HG03108 (cell line): Measurements from ENCODE around the gene SEZ6.

Experiments
- ATAC-seq: cut with Tn5 transposase; IDR thresholded peaks from one replicate; pipeline ENCODE4 v1.9.1; 2021; ENCODE audit warnings: moderate library complexity; ENCODE audit not compliant: unreplicated experiment

Gene SEZ6

DNA sequence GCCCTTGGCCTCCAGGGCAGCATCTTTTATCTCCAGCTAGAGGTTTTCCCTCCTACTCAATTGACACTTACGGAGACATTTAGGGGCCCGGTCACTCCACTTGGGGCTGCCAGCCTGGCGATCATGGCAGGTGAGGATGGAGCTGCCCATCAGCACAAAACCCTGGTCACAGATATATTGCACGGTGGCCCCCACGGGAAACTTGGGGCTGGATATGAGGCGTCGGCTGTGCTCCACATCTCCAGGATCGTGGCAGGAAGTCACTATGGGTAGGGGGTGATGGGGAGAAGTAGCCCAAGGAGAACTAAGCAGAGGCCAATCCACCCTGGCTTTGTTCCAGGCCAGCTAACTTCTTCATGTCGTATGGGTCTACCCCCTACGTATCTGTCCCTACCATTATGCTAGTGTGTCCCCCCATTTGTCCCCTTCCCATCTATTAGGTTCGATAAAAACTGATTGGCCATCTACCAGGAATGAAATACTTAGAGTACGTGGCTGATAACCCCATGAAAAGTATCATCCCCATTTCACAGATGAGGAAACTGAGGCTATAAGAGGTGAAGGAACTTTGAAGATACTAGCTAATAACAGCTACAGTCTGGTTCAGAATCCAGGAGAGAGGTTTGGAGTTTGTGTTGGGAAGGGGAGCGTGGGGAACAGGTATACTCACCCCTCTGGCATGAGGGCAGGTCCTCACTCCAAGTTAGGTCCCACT, 48.4 kb downstream of the SEZ6 start:
- no peak for ATAC-seq

DNA sequence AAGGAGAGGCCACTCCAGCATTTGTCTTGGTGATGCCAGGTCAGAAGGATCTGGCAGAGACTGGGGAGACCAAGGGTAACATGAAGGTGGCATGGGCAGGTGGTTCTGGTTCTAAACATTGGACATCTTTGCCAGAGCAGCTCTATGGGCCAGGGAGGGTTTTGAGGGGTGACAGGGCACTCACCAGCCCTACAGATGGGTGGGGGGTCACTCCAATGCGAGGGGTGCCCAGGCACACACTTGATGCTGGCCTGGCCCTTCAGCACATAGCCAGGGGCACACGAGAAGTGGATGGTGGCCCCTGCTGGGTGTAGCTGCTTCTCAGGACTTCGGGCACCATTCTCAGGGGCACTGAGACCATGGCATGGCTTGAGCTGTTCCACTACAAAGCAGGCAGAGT, 49.0 kb downstream of the SEZ6 start:
- no peak for ATAC-seq

DNA sequence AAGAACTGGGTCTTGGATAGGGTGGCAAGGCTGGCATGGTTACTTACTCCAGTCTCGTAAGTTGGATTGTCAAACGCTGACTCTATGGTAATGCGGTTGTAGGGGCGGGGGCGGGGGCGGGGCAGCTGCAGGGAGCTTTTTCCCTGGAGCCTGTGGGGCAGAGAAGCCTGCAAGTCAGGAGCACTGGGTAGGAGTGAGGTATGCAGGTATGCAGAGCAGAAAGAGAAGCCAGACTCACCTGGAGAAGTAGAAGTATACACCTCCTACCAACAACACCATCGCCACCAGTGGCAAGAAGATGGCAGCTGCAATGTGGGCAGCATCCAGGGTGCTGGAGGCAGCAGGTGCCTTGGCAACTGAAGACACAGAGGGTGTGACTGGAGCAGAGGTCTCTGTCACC, 49.7 kb downstream of the SEZ6 start:
- no peak for ATAC-seq

DNA sequence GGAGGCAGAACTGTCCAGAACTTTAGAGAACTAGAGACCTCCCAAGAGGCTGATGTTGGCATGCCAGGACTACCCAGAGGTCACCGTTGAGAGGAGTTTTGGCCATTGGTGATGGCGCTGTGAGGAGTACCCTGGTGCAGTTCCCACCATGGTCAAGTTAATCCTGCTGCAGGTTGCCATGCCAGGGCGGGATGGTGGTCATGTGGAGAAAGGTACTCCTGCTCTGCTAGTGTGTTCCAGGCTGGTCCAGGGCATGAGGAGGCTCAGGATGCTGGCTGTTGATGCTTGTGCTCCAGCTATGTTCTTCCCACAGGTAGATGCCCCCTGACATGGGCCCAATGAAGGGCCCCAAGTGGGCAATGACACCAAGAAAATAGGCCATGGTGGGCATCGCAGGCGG, 50.4 kb downstream of the SEZ6 start:
- ATAC-seq = no peak

DNA sequence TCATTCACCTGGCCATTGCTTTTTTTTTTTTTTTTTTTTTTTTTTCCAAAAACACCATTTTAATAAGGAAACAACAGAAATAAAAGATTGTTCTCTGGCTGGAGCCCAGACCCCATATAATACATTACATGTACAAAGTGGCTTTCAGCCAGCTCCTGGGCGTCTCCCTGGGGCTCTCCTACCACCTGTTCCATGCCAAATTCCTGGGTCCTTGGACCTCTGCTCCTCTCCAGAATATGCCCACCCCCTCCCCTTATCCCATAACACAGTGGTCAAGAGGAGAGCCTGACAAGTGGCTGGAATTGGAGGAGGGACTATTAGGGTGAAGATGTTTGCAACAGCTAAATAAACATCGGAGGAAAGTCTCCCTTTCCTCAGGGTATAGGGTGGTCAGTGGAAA, 50.9 kb downstream of the SEZ6 start:
- no peak for ATAC-seq

DNA sequence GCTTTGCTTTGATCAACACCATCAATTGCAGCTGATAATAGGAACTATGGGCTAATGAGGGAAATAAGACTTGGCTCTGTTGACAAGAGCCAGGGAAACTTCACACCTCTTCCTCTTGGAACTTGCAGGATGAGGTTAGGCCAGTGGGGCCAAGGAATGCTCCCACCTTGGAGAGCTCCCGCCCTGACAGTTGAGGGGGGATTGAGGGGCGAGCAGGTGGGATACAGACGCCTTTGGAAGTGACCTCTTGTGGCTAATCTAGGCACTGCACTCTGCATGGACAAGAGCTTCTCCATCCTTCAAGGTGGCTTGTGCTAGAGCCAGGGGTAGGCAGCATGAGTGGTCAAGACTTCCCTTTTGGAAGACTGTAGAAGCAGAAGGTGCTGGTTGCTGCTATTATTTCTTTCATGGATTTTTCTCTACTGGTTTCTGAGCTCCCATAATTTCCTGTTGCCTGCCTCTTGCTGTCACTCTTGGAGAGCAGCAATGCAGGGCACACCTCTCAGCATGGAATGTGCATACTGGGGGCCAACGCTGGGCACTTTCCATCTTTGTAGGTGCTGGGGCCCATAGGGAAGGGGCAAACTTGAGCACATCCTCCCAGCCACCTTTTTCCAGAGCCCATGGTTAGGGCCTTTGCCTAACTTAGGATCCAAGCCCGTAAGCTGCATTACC, 52.3 kb downstream of the SEZ6 start:
- no peak for ATAC-seq

DNA sequence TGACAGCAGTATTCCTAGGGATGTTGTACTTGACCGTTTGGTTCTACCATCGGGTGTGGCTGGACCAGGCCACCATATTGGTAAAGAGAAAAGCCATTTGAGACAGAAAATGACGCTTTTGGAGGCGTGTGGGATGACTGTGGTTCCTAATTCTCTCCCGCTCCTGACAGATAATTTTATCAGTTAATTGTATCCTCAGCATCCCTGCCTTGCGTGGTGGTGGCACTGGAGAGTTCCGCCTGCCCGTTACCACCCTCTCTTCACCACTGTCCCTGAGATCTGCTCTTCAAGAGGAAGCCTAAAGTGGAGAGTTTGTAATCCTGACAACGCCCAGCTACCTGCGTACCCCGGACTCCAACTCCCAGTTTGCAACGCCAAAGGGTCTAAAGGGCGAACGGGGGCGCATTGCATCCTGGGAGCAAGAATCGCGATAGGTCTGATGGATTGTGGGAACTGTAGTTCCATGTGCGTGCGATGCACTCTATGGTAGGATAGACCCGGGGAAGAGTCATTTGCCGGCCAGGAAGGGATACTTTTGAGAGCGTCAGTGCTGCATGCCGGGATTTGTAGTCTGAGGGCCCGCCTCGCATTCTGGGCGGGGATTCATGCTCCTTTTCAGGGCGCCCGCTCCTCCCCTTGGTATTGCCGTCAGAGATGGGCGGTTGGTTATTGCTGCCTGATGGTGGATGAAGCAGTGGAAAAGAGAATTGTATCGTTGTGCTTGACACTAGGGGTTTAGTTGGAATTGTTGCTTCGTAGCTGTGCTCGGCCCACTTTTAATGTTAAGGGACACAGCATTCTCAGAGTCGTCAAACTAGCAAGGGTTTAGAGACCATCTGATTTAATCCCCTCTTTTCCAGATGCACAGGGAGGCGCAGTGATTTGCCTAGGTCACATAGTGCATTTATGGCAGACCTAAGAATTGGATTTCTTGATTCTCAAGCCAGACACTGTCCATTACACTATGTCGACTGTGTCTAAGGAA, 53.5 kb downstream of the SEZ6 start:
- ATAC-seq = peak; percentile 54

DNA sequence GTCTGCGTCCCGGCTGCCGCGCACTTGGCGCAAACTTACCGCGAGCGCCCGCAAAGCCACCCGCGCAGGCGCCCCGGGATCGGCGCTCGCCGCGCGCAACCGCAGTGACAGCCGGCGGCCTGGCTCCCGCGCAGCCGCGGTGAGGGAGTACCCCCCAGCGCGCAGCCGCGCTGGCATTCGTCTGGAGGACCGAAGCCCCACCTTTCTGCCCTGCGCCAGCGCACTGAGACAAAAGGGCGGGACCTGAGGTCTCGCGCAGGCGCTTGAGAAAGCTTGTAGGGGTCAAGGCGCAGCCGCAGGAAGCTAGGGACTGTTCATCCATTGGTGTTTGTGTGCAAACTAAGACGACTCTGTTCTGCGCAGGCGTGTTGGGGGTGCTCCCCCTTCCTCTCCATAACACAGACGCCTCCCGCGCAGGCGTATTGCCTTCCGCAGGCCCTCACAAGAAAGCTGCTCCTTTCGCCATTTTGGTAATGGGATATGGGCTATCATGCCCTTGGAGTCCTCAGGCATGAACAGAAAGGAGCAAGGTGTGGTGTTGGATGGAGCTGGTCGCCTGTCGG, 54.3 kb downstream of the SEZ6 start, which contains the start of gene PHF12:
PHF12 (minus strand) TSS at position 91 of the 563 bp plus-strand sequence. CDS start 558 bp downstream, outside the sequence.
- peak; percentile 60 for ATAC-seq

DNA sequence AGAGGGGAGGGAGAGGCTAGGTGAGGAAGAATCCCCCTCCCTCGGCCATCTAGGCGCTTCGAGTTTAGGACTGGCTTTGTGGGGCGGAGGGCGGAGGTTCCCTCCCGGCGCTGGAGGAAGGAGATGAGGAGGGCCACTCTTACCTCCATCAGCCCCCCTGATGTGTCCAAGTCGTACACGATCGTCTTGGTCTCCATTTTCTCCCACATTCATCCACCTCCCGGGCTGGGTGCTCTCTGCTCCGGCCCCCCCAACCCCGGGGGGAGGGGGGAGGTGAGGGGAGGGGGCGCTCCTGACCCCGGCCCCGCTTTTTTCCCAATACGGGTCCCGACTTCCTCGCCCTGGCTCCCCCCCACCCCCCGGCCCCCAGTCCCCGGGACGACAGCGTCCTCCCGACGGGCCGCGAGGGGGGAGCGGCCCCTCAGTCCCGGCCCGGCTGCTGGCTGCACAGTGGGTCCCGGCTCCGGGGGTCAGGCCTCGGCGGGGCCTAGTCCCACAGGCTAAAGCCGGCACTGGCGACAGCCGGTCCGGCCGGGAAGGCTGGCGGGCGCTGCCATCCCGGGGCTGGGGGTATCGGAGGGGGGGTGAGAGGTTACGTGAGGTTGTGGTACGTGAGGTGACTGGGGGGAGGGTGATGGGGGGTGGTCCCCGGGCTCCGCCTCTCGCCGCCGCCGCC, 54.9 kb downstream of the SEZ6 start:
- ATAC-seq = no peak

DNA sequence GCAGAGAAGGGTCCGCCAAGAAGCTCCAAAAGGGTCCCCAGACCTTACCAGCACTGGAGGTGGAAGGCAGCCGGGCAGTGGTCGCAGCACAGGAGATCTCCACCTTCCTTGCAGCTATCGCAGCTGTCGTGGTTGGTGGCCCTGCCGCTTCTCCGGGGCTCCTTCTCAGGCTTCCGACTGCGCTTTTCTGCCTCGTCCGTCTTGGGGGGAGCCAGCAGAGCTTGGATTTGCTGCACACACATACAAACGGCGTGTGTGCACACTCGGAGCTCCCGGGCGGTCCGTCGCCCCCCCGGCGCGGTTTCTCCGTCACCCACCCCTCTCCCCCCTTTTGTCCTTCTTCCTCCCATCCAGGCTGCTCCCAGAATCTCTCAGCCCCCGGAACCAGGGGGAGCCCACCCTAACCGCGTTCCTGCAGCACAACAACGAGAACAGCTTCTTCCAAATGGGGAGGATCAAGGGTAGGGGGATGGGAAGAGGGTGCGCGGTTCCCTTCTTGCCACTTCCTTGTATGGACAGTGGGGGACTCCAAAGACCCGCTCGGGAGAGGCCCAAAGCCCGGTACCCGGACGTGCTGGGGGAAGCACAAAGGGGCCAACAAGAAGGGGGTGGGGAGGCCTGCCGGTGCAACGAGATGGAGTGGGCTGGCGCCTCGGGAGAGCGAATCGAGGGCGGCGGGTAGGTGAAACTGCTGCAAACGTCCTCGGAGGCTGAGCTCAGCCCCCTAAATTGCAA, 55.6 kb downstream of the SEZ6 start:
- ATAC-seq = no peak

DNA sequence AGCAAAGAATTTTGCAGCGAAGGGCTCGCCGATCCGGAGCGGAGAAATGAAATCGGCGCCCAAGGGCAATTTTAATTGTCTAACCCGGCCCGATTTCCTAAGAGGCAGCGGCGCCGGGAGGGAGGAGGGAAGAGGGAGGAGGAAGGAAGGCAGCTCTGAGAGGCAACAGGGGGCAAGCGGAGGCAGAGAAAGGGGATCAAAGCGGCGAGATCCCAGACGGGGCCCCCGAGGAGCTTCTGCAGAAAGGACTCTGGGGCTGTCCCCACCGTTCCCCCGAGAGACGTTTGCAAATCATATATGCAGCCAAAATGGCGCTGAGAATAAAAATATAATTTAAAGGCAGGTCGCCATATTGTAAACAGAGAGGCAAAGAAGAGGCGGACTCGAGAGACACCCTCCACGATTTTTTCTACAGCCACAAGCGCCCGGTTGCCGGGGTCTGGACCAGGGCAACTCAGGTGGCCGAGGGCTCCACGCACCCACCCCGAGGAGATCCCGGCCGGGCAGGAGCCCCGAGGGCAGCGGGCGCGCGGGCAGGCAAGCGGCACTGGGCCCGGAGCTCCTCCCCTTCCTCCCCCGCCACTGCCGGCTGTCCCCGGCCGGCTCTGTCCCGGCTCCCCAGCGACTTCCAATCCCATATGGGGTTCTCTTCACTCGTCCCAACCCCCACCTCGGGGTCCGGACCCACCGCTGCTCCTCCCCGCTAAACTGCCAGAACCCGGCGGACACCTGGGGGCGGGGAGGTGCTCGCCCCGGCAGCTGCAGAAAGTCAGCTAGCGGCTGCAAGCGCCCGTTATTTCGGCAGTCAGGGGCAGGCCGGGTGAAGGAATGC, 56.4 kb downstream of the SEZ6 start:
- no peak for ATAC-seq

DNA sequence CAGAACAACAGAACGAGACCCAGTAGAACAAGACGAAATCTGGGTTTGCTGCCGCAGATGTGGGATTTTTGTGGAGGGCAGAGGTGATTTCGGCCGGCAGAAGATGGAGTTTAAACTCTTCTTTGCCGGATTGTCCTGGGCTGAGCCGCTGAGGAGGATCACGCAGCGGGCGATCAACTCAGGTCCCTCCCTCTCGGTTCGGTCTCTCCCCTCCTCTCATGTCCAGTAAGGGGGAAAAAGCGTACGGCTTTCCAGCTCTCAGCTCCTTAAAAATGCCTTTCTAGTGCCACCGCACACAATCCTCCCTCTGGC, 57.0 kb downstream of the SEZ6 start:
- no peak for ATAC-seq

DNA sequence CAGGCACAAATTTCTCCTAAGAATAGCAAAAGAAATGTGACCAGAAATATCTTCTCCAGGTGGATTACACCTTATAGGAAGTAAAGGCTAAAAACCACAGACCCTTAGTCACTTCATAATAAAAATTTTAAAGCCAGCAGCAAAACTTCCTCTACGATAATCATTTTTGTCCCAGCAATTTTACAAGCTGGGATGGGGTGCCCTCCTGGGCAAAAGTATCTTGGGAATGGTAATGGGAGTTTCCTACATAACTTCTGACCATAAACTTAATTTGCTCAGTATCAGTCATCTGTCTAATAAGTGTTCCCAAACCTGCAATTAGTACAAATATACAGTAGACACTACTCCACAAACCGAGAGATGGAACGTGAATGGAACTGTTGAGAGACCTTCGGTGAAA, 57.5 kb downstream of the SEZ6 start:
- ATAC-seq = no peak

DNA sequence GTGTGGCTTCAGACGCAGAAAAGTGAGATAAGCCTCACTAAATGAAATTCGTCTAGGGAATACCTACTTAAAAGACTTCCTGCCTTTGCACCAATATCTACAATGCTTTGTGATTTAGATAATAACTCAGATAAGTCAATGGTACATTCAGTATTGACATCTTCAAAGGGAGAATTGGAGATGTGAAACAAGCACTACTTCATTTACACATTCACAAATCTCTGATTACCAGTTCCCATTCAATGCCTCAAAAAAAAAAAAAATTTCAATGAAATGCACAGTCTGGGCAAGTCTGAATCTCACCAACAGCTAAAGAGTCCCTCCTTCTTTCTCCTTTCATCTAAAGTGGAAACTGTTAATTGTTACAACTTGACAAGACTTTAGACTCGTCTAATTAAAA, 58.2 kb downstream of the SEZ6 start:
- no peak for ATAC-seq

DNA sequence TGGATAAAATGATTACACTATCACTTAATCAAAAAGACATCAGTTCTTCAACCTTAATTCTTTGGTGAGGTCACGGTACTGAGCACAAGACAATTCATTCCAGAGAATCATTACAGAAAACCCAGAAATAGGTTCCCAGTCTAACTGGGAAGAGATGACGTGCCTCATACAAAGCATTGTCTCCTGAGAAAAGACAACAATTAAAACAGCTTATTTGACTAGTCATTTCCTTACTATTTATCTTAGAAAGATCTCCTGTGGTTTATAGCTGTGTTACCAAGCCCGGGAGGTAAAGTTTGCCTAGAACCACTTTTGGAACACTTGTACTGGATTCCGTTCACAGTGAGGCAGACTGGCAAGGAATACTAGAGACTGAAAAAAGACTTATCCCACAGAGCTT, 59.6 kb downstream of the SEZ6 start:
- ATAC-seq = no peak

DNA sequence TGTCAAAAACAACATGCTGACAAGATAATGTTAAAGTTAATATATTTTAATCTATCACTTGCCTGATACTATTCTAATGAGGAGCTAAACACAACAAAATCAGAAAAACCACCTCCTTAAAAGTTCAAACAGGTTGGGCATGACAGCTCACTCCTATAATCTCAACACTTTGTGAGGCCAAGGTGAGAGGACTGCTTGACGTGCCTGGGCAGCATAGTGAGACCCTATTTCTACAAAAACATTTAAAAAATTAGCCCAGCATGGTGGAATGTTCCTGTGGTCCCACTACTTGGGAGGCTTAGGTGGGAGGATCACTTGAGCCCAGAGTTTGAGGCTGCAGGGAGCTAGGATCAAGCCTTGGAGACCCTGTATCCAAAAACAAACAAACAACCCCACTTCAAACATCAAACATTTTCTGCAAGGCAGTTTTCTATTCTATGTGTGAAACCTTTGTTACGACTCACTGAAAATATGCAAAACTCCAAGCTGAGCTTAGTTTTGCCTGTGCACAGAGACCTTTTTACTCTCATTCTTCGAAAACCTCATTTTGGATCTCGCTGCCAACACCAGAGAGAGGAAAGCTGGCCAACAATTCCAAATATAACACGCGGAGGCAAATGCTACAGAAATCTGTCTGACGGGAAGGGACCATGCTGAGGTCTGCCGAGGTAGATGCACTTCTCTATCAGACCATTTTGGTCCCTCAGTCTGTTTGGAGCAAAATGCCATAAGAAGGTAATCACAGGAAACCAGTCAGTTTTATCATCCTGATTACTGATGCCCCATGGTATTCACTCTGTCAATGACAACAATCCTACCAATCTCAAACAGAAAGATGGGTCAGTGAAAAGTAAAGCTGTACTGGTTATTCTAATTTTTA, 60.7 kb downstream of the SEZ6 start:
- no peak for ATAC-seq

DNA sequence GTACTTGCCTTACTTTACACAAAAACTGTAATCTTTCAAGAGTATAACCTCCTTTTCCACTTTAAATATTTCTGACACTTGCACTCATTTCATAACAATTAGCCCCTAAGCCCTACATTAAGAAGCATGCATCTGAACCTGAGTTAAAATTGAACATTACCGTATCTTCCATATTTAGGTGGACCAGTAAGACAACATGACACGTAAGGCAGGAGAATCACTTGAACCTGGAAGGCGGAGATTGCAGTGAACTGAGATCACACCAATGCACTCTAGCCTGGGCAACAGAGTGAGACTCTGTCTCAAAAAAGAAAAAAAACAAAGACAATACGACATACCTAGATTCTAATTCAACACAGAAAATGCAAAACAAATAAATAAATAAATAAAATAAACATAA, 61.5 kb downstream of the SEZ6 start:
- no peak for ATAC-seq

DNA sequence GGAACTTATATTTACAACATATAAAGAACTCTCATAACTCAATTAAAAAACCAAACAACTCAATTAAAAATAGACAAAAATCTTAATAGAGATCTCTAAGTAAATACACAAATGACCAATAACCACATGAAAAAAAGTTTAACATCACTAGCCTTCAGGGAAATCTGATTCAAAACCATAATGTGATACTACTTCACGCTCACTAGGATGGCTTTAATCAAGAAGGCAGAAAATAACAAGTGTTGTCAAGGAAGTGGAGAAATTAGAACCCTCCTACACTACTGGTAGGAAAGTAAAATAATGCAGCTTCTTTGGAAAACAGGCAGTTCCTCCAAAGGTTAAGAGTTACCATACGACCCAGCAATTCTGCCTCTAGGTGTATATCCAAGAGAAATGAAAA, 62.9 kb downstream of the SEZ6 start:
- ATAC-seq = no peak
